Epidermal melanocyte (primary cell): ENCODE results near the gene MAP3K10.
"Not testable (repeated sequence)": the region's sequence is repeated elsewhere in the genome, so short reads cannot be mapped to it uniquely, and the experiment has no call there.

Experiments
- DNase-seq: peaks from one replicate; pipeline ENCODE4 v3.0.0; 2011; ENCODE audit warnings: low spot score; ENCODE audit not compliant: insufficient read length

MAP3K10 gene

GRCh38 chr19:40190891-40191835, at the start of gene MAP3K10:
Gene MAP3K10 (plus strand): TSS chr19:40191426. CDS start chr19:40192032, 606 bp downstream.
- peak; percentile 75 for DNase-seq

GRCh38 chr19:40141551-40141950, 49.7 kb upstream of the MAP3K10 start:
- no peak for DNase-seq

GRCh38 chr19:40143612-40144011, 47.6 kb upstream of the MAP3K10 start:
- DNase-seq: no peak

GRCh38 chr19:40144151-40144550, 47.1 kb upstream of the MAP3K10 start:
- no peak for DNase-seq

GRCh38 chr19:40144947-40145748, 46.1 kb upstream of the MAP3K10 start:
- no peak for DNase-seq

DNA sequence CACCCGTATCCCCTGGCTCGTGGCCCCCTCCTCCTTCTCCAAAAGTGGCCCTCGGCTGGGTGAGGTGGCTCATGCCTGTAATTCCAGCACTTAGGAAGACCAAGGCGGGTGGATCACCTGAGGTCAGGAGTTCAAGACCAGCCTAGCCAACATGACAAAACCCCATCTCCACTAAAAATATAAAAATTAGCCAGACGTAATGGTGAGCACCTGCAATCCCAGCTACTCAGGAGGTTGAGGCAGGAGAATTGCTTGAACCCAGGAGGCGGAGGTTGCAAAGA, 45.5 kb upstream of the MAP3K10 start:
- DNase-seq: not testable (repeated sequence)

DNA sequence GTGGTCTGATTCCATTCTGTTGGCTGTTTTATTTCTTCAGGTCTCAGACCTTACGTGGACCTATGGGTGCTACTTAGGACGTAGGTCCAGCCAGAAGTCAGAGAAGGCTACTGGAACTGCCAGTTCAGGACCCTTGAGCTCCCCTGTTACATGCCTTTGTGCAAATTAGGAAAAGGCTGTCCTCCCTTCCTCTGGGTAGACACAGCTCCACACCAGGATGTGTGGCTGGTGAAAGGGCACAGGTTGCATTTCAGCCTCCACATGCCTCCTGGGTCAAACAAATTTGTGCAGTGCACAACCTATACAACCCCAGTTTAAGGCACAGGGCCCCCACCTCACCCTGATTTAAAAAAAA, 43.9 kb upstream of the MAP3K10 start:
- no peak for DNase-seq

GRCh38 chr19:40147693-40148347, 43.4 kb upstream of the MAP3K10 start:
- DNase-seq: peak; percentile 24

DNA sequence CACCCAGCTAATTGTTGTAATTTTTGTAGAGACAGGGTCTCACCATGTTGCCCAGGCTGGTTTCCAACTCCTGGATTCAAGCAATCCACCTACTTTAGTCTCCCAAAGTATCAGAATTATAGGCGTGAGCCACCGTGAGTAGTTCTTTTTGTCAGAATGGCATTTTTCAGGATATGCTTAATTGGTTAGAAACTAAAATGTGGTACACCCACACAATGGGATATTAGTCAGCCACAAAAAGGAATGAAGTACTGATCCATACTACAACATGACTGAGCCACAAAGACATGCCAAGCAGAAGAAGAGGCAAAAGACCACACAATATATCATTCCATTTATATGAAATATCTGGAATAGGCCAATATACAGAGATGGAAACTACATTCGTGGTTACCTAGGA, 41.7 kb upstream of the MAP3K10 start:
- DNase-seq: no peak

GRCh38 chr19:40150170-40150569, 41.1 kb upstream of the MAP3K10 start:
- no peak for DNase-seq

- no peak for DNase-seq
Observed at GRCh38 chr19:40154121-40154680, 37.0 kb upstream of the MAP3K10 start.

DNA sequence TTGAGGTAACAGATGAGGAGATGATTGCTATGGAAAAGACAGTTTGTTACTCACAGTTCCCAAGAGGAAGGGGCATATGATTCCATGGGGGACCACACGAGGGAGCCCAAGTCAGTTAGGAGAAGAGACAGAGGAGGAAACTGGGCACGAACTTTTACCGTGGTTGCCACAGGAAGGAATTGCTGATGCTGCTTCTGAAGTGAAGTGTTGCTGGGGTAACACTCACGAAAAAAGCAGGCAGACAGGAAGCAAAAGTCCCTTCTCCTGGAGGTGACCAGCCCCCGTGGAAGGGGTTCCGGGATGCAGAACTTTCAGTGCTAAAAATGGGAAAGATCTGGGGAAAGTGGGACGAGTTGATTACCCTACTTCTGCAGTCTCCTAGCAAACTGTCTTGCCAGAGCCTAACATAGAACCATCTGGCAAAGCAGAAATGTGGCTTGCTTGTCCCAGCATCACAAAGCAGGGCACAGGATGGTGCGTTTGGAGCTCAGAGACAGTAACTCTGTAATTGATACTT, 35.4 kb upstream of the MAP3K10 start:
- DNase-seq: no peak

GRCh38 chr19:40157059-40157458, 34.2 kb upstream of the MAP3K10 start:
- no peak for DNase-seq

DNA sequence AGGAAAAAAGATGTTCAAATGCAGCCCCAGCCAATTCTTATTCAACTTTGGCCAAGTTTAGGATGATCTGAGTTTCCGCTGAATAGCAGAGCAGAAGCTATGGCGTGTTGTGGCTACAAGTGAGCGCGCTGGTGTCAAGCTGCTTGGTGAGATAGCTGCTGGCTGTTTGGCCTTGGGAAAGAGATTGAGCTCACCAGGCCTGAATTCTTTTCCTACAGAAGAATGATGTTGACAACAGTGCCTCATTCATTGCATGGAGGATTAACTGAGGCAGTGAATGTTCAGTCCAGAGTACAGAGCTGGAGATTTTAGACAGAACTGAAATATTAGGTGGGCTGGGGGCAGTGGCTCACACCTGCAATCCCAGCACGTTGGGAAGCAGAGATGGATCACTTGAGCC, 31.5 kb upstream of the MAP3K10 start:
- no peak for DNase-seq

DNA sequence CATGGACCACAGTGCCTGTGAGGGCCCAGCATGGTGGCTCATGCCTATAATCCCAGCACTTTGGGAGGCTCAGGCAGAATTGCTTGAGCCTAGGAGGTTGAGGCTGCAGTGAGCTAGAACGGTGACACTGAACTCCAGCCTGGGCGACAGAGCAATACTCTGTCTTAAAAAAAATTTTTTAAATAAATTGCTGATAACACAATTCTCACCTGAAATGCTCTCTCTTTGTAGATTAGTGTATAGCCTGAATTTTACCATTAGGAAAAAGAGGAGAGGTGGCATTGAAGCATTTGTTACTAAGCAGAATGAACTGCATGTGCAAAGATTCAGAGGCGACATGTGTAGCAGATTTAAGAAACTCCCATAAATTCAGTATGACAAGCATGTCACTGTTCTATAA, 29.1 kb upstream of the MAP3K10 start:
- no peak for DNase-seq

- DNase-seq: no peak
Observed at GRCh38 chr19:40163541-40164129, 27.6 kb upstream of the MAP3K10 start.

GRCh38 chr19:40165362-40165937, 25.8 kb upstream of the MAP3K10 start:
- no peak for DNase-seq

DNA sequence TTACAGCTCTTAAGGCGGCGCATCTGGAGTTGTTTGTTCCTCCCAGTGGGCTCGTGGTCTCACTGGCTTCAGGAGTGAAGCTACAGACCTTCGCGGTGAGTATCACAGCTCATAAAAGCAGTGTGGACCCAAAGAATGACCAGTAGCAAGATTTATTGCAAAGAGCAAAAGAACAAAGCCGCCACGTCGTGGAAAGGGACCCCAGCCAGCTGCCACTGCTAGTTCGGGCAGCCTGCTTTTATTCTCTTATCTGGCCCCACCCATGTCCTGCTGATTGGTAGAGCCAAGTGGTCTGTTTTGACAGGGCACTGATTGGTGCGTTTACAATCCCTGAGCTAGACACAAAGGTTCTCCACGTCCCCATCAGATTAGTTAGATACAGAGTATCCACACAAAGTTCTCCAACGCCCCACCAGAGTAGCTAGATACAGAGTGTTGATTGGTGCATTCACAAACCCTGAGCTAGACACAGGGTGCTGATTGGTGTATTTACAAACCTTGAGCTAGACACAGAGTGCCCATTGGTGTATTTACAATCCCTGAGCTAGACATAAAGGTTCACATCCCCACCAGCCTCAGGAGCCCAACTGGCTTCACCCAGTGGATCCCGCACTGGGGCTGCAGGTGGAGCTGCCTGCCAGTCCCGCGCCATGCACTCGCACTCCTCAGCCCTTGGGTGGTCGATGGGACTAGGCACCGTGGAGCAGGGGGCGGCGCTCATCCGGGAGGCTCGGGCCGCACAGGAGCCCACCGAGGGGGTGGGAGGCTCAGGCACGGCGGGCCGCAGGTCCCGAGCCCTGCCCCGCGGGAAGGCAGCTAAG, 21.5 kb upstream of the MAP3K10 start:
- not testable (repeated sequence) for DNase-seq

DNA sequence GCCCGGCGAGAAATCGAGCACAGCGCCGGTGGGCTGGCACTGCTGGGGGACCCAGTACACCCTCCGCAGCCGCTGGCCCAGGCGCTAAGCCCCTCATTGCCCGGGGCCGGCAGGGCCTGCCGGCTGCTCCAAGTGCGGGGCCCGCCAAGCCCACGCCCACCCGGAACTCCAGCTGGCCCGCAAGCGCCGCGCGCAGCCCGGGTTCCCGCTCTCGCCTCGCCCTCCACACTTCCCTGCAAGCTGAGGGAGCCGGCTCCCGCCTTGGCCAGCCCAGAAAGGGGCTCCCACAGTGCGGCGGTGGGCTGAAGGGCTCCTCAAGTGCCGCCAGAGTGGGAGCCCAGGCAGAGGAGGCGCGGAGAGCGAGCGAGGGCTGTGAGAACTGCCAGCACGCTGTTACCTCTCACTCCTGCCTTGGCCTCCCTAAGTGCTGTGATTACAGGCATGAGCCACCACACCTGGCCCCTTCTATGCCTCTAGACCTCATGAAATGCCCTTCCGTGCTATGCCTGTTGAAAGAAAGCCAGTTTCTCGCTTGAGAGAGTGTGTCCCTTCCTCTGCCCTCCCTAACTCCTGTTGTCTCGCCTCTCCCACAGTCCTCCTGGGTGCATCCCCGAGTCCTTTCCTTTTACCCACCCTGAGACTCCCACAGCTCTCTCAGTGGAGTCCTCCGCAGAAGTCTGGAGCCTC, 20.8 kb upstream of the MAP3K10 start:
- DNase-seq: not testable (repeated sequence)
